COR-L47 (cell line): ENCODE measurements around the gene TRAIP.
A peak's percentile ranks its signal among the peaks of the same experiment; 100 is the strongest.
"Not testable (repeated sequence)": the region's sequence is repeated elsewhere in the genome, so short reads cannot be mapped to it uniquely, and the experiment has no call there.

Experiments
- DNase-seq: peaks from one replicate; lab custom pipeline; 2025; lab: John Stamatoyannopoulos, UW

TRAIP gene, protein sequence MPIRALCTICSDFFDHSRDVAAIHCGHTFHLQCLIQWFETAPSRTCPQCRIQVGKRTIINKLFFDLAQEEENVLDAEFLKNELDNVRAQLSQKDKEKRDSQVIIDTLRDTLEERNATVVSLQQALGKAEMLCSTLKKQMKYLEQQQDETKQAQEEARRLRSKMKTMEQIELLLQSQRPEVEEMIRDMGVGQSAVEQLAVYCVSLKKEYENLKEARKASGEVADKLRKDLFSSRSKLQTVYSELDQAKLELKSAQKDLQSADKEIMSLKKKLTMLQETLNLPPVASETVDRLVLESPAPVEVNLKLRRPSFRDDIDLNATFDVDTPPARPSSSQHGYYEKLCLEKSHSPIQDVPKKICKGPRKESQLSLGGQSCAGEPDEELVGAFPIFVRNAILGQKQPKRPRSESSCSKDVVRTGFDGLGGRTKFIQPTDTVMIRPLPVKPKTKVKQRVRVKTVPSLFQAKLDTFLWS

DNA sequence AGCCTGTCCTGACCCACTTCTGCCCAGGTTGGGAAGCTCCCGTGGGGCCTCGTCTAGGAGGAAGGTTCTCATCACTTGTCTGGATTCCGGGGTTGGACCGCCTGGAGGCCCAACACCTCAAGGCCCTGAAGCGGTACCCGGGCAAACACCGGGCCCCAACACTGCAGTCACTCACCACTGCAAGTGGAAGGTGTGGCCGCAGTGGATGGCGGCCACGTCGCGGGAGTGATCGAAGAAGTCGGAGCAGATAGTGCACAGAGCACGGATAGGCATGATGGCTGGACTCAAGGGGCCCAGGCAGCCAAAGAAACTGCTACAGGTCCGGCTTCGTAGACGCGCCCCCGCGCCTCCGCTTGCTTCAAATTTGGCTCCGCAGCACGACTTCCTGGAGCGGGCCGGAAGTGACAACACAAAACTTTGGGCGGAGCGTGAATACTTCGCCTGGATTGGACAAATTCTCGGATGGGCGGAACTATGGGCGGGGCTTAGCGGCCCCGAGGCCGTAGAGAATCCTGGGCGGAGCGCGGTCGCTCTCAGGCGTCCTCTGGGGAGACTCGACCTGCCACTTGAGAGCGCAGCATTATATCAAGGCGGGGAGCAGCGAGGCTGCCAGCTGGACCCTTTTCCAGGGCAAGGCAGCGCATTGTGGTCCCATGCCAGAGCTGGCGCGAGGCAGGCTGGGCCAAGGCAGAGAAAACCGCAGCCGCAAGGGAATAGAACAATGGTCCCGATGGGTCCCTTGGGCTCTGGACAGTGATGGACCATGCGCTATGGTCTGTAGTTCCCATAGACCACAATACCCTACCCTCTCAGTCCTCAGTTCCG is at the start of gene TRAIP:
TSS of gene TRAIP (minus strand) at position 384 of the 825 bp plus-strand sequence. CDS start at position 273, 111 bp downstream.
- peak; percentile 88 for DNase-seq

GRCh38 chr3:49904448-49904847 is 48.1 kb upstream of the TRAIP start:
- DNase-seq: not testable (repeated sequence)

DNA sequence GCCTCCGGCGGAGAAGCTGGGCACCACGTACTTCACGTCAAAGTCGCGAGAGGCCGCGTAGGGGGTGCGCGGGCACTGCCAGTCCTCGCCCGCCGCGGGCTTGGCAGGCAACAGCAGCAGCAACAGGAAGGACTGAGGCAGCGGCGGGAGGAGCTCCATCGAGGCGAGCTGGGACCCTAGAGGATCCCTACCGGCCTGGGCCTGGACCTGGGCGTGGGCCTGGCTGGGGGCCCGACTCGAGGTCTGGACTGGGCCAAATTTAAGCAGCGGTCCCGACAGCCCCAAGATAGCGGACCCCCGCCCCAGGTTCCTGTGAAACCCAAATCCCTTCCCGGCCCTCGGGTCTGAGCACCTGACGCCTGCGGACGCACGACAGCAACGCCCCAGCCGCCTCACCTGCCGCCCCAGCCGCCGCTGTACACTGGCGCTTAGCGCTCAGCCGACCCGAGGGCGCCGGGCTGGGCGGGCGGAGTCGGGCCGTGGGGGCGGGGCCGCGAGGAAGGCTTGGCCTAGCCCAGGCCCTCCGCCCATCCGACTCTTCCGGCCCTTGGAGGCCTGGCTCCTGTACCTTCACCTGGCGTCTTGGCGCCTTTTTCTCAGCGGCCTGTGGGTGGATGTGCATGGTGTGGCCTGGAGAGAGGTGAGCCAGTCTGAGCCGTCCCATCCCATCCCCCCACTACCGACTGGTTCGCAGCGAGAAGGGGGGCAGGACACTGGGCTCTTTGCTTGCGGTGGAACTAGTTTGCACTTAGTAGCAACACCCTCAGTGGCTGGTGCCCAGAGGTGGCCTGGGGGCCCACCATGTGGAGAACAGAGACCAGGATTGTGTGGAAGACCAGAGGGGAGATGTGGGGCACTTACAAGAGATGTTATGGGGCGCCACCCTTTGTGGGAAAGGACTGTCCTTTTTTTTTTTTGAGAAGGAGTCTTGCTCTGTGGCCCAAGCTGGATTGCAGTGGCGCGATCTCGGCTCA is 47.4 kb upstream of the TRAIP start, which contains the start of gene MST1R:
TSS of gene MST1R (minus strand) at position 423 of the 974 bp plus-strand sequence. CDS start at position 159, 264 bp downstream.
- peak; percentile 63 for DNase-seq

DNA sequence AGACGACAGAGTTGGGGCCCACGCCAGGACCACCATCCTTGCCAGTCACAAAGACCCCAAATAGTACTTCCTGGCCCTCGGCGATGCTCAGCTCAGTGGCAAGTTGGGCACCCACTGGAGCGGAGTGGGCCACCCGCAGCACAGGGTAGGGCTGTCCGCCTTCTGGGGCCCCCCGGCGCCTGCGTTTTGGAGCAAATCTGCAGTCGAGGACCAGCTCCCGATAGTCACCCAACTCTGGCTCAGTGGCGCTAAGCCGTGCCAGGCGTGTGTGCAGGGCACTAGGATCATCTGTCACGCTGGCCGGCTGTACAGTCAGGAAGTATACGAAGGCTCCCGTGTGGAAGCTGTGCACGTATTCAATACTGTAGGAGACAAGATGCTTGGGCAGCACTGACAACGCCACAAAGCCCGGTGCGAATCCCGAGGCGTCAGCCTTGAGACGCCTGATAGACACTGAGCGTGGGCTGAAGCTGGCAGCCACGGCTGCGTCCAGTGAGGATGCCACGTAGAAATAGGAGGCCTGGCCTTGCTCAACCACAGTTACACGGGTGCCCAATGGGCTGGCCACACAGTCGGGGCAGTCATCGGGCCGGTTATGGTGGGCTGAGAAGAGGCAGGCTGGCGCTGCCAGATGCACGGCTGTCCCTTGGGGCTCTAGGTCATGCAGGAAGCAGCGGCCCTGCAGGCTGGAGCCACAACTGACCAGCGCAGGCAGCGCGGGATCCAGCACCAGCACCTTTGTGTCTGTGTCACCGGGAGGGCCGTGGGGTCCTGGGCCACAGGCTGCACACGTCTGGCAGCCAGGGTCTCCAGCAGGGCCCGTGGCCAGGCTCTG is 46.4 kb upstream of the TRAIP start:
- DNase-seq: no peak

GRCh38 chr3:49901366-49902339 is 45.3 kb upstream of the TRAIP start:
- no peak for DNase-seq

DNA sequence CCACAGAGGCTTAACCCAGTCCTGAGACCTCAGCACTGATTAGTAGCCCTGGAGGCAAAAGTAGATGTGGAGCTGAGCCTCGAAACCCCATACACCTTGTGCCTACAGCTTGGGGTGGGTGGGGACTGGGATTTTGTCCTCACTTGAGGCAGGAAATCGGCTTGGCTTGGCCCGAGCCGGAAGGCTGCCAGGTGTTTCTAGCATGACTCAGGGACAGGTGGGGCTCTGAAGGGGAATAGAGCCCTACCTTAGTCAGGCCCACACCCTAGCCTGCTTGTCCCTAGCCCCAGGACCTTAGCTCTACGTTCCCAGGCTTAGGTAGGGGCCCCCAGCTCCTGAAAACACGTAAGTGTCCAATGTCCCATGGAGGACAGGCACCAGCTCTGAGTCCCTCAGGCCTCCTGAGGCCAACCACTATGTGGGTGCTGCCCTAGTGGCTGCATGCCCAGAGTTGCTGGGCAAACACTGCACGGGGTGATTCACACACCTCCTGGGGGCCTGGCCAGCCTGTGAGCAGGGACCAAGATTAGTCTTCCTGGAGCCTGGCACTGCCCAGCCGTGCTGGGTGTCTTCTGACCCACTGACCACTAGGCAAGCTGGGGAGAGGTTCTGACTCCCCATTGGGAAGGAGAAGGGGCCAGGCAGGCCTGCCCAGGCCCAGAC is 44.3 kb upstream of the TRAIP start:
- DNase-seq: peak; percentile 19

DNA sequence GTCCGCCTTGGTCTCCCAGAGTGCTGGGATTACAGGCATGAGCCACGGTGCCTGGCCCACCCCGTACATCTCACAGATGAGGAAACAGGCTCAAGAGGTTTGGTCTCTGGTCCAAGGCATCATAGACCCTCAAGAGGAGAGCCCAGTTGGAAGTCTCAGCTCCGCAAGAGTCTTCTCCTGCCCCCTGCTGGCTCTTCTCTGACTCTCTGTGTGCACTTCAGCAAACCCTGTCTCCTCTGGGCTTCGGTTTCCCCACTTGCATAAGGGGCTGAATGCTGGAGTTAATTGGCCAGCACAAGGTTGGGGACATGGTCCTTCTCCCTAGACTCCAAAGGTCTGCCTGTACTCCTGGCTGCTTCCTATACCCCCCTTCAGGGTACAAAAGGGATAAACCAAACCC is 43.5 kb upstream of the TRAIP start:
- no peak for DNase-seq

DNA sequence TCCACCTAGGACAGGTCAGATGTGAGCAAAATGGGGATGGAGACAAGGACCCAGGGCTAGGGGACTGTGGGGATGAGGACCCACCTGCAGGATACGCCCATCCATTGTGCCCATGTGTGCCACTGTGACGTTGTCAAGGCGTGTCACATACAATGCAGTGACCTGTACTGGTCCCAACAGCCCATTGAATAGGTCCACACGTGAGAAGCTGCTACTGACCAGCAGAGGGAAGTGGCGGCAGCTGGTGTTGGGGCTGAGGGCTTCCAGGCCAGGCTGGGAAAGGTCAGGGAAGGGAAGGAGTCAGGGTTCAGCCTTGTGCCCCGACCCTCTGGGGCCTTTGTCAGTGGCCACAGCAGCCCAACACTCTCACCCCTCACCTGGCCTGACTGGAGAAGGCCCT is 42.6 kb upstream of the TRAIP start:
- DNase-seq: no peak

DNA sequence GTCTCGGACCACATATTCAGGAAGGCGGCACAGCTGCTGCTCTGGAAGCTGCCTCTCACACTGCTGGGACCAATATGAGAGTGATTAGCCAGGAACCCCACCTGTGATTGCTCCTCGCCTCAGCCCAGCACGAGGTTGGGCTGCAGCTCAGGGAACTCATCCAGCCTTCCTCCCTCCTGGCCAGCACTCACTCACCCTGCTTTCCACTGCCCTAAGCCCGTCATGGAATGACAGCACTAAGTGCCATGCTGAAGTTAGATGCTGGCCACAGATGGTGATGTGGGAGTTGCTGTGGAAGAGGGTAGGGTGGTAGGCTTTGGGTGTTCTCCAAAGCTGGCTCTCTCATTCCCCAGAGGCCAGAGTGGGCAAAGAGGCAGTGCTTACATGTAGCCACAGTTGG is 40.0 kb upstream of the TRAIP start:
- DNase-seq: no peak

DNA sequence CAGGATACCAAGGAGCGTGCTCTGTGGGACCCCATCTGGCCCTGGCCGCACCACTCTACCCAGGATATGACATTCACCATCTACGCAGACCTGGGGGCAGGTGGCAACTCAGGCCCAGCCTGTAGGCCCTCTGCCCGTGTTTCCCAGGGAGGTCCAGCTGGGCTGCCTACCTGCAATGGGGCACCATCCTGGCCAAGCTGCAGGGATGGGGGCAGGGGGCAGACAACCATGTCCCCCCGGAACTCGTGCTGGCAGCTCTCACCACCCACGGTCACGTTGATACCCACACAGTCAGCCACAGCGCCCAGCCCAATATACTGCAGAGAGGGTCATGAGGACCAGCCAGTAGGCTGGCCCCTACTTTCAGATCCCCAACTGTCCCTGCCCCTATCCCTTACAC is 39.4 kb upstream of the TRAIP start:
- no peak for DNase-seq

DNA sequence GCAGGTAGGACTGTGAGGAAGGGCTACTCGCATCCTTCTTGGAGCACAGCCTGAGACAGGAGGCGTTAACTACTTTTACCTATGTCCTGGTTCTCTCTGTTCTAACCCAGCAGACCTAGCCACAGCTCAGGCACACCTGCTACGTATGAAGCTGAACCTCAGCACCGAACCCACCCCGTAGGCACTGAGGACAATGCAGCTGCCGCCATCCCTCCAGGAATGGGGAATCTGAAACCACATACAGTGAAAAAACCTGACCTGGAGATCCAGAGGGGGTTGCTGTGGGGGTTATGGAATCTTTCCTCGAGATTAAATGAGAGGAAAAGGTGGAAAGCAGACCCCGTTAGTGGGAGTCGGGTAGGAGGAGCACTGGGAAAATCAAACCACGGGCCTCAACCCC is 32.9 kb upstream of the TRAIP start:
- no peak for DNase-seq

DNA sequence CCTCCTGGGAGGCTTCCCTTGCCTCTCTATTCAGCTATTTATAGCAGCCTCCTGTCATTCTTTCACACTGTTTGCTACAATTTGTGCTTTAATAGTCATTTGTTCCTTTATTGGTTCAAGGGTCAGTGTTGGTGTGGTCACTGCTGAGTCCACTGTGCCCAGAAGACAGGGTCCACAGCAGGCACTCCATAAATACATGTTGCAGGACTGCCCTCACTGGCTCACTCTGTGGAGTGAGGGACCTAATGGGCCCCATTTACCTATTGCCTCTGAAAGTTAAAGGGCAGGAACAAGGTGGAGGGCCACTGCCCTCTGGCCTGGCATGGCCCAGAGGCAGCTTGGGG is 30.5 kb upstream of the TRAIP start:
- DNase-seq: no peak

- no peak for DNase-seq
Observed at GRCh38 chr3:49883998-49884397, 27.6 kb upstream of the TRAIP start.

- DNase-seq: no peak
Observed at GRCh38 chr3:49882166-49882565, 25.8 kb upstream of the TRAIP start.

DNA sequence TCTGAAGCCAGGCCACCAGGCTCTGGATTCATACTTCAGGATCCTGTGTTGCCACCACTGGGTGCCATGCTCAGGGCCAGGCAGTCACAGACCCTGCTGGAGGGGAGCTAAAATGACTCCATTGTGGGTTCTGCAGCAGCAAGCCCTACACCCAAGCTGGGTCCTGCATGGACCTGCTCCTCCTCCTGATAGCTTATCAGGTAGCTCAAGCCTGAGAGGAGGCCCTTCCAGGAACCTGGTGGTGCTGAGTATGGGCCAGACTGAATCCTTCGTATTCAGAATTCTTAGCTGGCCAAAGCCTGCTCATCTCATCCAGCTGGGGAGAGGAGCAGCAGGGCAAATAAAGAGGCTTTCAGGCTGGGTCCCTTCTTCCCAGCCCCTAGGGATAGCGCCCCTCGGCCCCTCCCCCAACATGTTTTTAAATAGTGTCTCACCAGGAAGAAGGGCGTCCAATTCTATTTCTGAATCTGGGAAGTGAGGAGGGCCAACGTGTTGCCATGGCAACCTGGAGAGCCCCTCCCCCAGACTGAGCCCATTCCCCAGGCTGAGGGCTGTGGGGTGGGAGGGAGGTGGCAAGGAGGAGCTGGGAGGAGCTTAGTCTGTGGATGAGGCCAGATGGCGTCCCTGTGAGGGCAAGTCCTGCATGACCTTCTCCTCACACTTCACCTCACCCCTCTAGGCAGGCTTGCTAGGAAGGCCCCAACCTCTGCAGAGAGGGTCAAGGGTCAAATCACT is 24.4 kb upstream of the TRAIP start:
- DNase-seq: no peak

DNA sequence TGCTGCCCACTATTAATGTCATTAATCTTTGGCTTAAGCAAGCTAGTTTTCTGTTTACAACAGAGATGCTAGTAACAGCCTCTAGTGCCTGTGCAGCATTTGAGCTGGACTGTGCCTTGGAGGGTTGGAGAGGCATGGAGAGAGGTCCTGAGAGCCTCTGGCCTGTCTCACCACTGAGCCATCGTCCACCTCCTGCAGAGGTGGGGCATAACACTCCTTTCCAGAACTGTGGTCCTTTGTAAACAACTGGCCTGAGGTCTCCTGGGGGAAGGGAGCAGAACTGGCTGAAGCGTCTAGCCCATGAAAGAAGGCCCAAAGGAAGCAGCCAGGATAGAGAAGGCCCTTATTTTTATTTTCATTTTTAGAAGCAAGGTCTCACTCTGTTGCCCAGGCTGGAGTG is 23.4 kb upstream of the TRAIP start:
- DNase-seq: no peak

- no peak for DNase-seq
Observed at GRCh38 chr3:49878686-49879085, 22.3 kb upstream of the TRAIP start.

GRCh38 chr3:49877716-49878115 is 21.4 kb upstream of the TRAIP start:
- DNase-seq: no peak
